Mesenchymal stem cell (in vitro differentiated cells and primary cell): Measurements from ENCODE around the gene NACC2.
A peak's percentile ranks its signal among the peaks of the same experiment; 100 is the strongest.

Experiments
- DNase-seq: peaks from one replicate; pipeline ENCODE4 v3.0.0-alpha.2; 2013
- H2AFZ ChIP-seq: one replicate; pipeline ENCODE4 v1.6.1; 2013; ENCODE audit warnings: low read depth, mild to moderate bottlenecking, control low read depth, inconsistent platforms, low read length, moderate library complexity
- H2AK5ac ChIP-seq: 2 replicates; pipeline ENCODE4 v1.6.1; 2013; ENCODE audit warnings: low read length, moderate library complexity, mild to moderate bottlenecking, inconsistent platforms; ENCODE audit not compliant: severe bottlenecking
- H2BK120ac ChIP-seq: one replicate; pipeline ENCODE4 v1.6.1; 2013; ENCODE audit warnings: low read depth, mild to moderate bottlenecking, inconsistent platforms, low read length, moderate library complexity
- H2BK12ac ChIP-seq, 2 experiments: one replicate each; pipeline ENCODE4 v1.6.1; 2013; ENCODE audit warnings: inconsistent platforms in 2 of 2, low read length in 2 of 2, mild to moderate bottlenecking in 2 of 2, moderate library complexity in 2 of 2, control low read depth in 1 of 2
- H2BK15ac ChIP-seq: one replicate; pipeline ENCODE4 v1.6.1; 2013; ENCODE audit warnings: mild to moderate bottlenecking, low read depth, inconsistent platforms; ENCODE audit not compliant: poor library complexity, severe bottlenecking
- H2BK5ac ChIP-seq: 2 replicates; pipeline ENCODE4 v1.6.1; 2013; ENCODE audit warnings: low read depth, mild to moderate bottlenecking, low read length, control low read depth, inconsistent platforms; ENCODE audit not compliant: poor library complexity, severe bottlenecking
- H3K14ac ChIP-seq, 2 experiments: one replicate each; pipeline ENCODE4 v1.6.1; 2013; ENCODE audit warnings: inconsistent platforms in 2 of 2, low read length in 2 of 2, control low read depth in 1 of 2, mild to moderate bottlenecking in 1 of 2, moderate library complexity in 1 of 2
- H3K18ac ChIP-seq, 2 experiments: one replicate each; pipeline ENCODE4 v1.6.1; 2013; ENCODE audit warnings: inconsistent platforms in 2 of 2, low read length in 2 of 2, control low read depth in 1 of 2, low read depth in 1 of 2, mild to moderate bottlenecking in 1 of 2
- H3K23ac ChIP-seq, 2 experiments: one replicate each; pipeline ENCODE4 v1.6.1; 2013; ENCODE audit warnings: inconsistent platforms in 2 of 2, low read length in 2 of 2, mild to moderate bottlenecking in 2 of 2, moderate library complexity in 2 of 2, control low read depth in 1 of 2
- H3K27ac ChIP-seq: 2 replicates; pipeline ENCODE4 v1.5.1; 2013; ENCODE audit warnings: mild to moderate bottlenecking, moderate library complexity, low read length, control low read depth, inconsistent platforms; ENCODE audit not compliant: poor library complexity, severe bottlenecking
- H3K27me3 ChIP-seq, 2 experiments: 2 replicates each; pipeline versions ENCODE4 v1.6.1 to v1.7.0; 2013; ENCODE audit warnings: low read length in 2 of 2, mild to moderate bottlenecking in 2 of 2, moderate library complexity in 2 of 2, control low read depth in 1 of 2, inconsistent platforms in 1 of 2; ENCODE audit not compliant: control insufficient read depth in 1 of 2, insufficient read depth in 1 of 2
- H3K36me3 ChIP-seq, 2 experiments: 2 replicates each; pipeline versions ENCODE4 v1.6.1 to v1.7.0; 2013; ENCODE audit warnings: low read length in 2 of 2, control low read depth in 1 of 2, inconsistent platforms in 1 of 2, low read depth in 1 of 2, mild to moderate bottlenecking in 1 of 2; ENCODE audit not compliant: insufficient read depth in 2 of 2, control insufficient read depth in 1 of 2
- H3K4ac ChIP-seq, 2 experiments: one replicate each; pipeline ENCODE4 v1.6.1; 2013; ENCODE audit warnings: inconsistent platforms in 2 of 2, low read length in 2 of 2, mild to moderate bottlenecking in 2 of 2, moderate library complexity in 2 of 2, control low read depth in 1 of 2, low read depth in 1 of 2
- H3K4me1 ChIP-seq: 2 replicates; pipeline ENCODE4 v1.6.1; 2013; ENCODE audit warnings: low read depth, low read length, control low read depth; ENCODE audit not compliant: control insufficient read depth, insufficient read depth
- H3K4me2 ChIP-seq: 2 replicates; pipeline ENCODE4 v1.6.1; 2013; ENCODE audit warnings: low read length, mild to moderate bottlenecking, inconsistent platforms; ENCODE audit not compliant: poor library complexity, severe bottlenecking
- H3K4me3 ChIP-seq, 2 experiments: 2 replicates each; pipeline versions ENCODE4 v1.5.1 to v1.7.0; 2013; ENCODE audit warnings: low read length in 2 of 2, mild to moderate bottlenecking in 2 of 2, control low read depth in 1 of 2, low read depth in 1 of 2; ENCODE audit not compliant: insufficient read depth in 1 of 2
- H3K79me1 ChIP-seq: replicated peaks from 2 replicates; pipeline ENCODE4 v1.6.1; 2013; ENCODE audit warnings: mild to moderate bottlenecking, control low read depth, low read length, inconsistent platforms; ENCODE audit not compliant: poor library complexity, severe bottlenecking
- H3K9ac ChIP-seq: 2 replicates; pipeline ENCODE4 v1.7.0; 2013; ENCODE audit warnings: mild to moderate bottlenecking, low read length, moderate library complexity
- H3K9me3 ChIP-seq: 2 replicates; pipeline ENCODE4 v1.7.0; 2013; ENCODE audit warnings: mild to moderate bottlenecking, low read length; ENCODE audit not compliant: control insufficient read depth
- H4K8ac ChIP-seq: one replicate; pipeline ENCODE4 v1.6.1; 2013; ENCODE audit warnings: inconsistent platforms, mild to moderate bottlenecking, low read length, moderate library complexity
- H4K91ac ChIP-seq: one replicate; pipeline ENCODE4 v1.6.1; 2013; ENCODE audit warnings: mild to moderate bottlenecking, low read length, inconsistent platforms
- WGBS: methylation state at CpG from one replicate; pipeline ENCODE4 v1.1.7; 2013; ENCODE audit warnings: mixed read lengths; 5-methylcytosine and 5-hydroxymethylcytosine counted together

Gene NACC2

DNA sequence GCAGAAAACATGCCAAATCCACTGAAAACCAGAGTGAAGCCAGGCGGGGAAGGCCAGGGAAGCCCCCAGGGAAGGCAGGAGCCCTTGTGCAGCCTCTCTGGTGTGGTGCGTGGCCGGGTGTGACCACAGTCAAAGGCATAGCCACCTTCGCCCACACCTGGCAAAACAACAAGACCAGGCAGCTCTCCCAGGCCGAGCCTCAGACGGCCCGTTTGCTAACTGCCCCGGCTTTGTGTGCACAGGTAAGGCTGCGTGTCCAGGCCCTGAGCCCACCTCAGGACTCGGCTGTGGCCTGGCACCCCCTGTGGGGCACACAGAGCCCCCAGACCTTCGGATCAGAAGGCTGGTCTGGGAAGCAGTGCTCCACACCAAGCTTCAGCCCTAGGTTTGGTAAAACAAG lies 17.5 kb upstream of the NACC2 start:
- Histone ChIP-seq H3K18ac (peak overlapping the region in 1 of 2 experiments; percentile 6), H2AK5ac (peak overlapping the region; percentile 3), H3K14ac (no peak overlapping the region), H3K27ac (no peak overlapping the region), H4K8ac (peak overlapping the region; percentile 47), H3K4ac (no peak overlapping the region), H2BK12ac (peak overlapping the region in 1 of 2 experiments; percentile 4), H2BK120ac (peak overlapping the region; percentile 29), H2BK15ac (no peak overlapping the region), H3K23ac (no peak overlapping the region), H3K9me3 (no peaks in the 10 kb centered on the region), H3K4me1 (peaks cover 58% of the 10 kb centered on the region), H3K4me2 (no peak overlapping the region), H2AFZ (no peak overlapping the region), H4K91ac (peak overlapping the region; percentile 76), H3K9ac (no peak overlapping the region), H2BK5ac (no peak overlapping the region), H3K27me3 (no peaks in the 10 kb centered on the region), H3K4me3 (no peak overlapping the region), H3K79me1 (peaks cover 17% of the 10 kb centered on the region), H3K36me3 (peaks cover 23 to 28% of the 10 kb centered on the region in 2 experiments)
- no peak for DNase-seq
- 96% methylated on average over 11 of the region's 11 CpGs for WGBS

- no peak overlapping the region for H3K4me3 ChIP-seq
- H3K14ac ChIP-seq = no peak overlapping the region
- H3K27me3 ChIP-seq = no peaks in the 10 kb centered on the region
- 92% methylated on average over 16 of the region's 16 CpGs for WGBS
- no peak overlapping the region for H4K8ac ChIP-seq
- no peak overlapping the region for H3K9ac ChIP-seq
- H3K27ac ChIP-seq = no peak overlapping the region
- H3K18ac ChIP-seq = peak overlapping the region in 1 of 2 experiments; percentile 80
- H3K4me2 ChIP-seq = no peak overlapping the region
- H2BK15ac ChIP-seq = no peak overlapping the region
- H3K9me3 ChIP-seq = no peaks in the 10 kb centered on the region
- peak overlapping the region in 1 of 2 experiments; percentile 32 for H2BK12ac ChIP-seq
- no peak for DNase-seq
- peak overlapping the region in 1 of 2 experiments; percentile 8 for H3K4ac ChIP-seq
- peaks cover 52% of the 10 kb centered on the region for H3K4me1 ChIP-seq
- H3K23ac ChIP-seq = no peak overlapping the region
- no peak overlapping the region for H2AFZ ChIP-seq
- no peak overlapping the region for H2BK5ac ChIP-seq
- peaks cover 23 to 28% of the 10 kb centered on the region in 2 experiments for H3K36me3 ChIP-seq
- peaks cover 17% of the 10 kb centered on the region for H3K79me1 ChIP-seq
- H2BK120ac ChIP-seq = no peak overlapping the region
- H4K91ac ChIP-seq = no peak overlapping the region
- peak overlapping the region; percentile 29 for H2AK5ac ChIP-seq
Measured at GRCh38 chr9:136111910-136112309, 16.8 kb upstream of the NACC2 start.

- Histone ChIP-seq H3K18ac (peak overlapping the region; percentile 80 to 91), H3K27me3 (no peaks in the 10 kb centered on the region), H3K9ac (no peak overlapping the region), H2BK5ac (no peak overlapping the region), H3K23ac (no peak overlapping the region), H3K27ac (no peak overlapping the region), H3K4ac (peak overlapping the region; percentile 9 to 21), H3K4me3 (no peak overlapping the region), H3K36me3 (peaks cover 19 to 21% of the 10 kb centered on the region in 2 experiments), H3K4me1 (peaks cover 50% of the 10 kb centered on the region), H3K9me3 (no peaks in the 10 kb centered on the region), H2BK15ac (peak overlapping the region; percentile 86), H3K4me2 (no peak overlapping the region), H2AK5ac (peak overlapping the region; percentile 59), H4K91ac (peak overlapping the region; percentile 99), H2AFZ (no peak overlapping the region), H4K8ac (peak overlapping the region; percentile 86), H3K14ac (no peak overlapping the region), H3K79me1 (peaks cover 13% of the 10 kb centered on the region), H2BK120ac (peak overlapping the region; percentile 88), H2BK12ac (peak overlapping the region; percentile 84 to 100)
- WGBS = 91% methylated on average over 22 of the region's 22 CpGs
- no peak for DNase-seq
Measured at GRCh38 chr9:136111190-136111589, 16.1 kb upstream of the NACC2 start.

DNA sequence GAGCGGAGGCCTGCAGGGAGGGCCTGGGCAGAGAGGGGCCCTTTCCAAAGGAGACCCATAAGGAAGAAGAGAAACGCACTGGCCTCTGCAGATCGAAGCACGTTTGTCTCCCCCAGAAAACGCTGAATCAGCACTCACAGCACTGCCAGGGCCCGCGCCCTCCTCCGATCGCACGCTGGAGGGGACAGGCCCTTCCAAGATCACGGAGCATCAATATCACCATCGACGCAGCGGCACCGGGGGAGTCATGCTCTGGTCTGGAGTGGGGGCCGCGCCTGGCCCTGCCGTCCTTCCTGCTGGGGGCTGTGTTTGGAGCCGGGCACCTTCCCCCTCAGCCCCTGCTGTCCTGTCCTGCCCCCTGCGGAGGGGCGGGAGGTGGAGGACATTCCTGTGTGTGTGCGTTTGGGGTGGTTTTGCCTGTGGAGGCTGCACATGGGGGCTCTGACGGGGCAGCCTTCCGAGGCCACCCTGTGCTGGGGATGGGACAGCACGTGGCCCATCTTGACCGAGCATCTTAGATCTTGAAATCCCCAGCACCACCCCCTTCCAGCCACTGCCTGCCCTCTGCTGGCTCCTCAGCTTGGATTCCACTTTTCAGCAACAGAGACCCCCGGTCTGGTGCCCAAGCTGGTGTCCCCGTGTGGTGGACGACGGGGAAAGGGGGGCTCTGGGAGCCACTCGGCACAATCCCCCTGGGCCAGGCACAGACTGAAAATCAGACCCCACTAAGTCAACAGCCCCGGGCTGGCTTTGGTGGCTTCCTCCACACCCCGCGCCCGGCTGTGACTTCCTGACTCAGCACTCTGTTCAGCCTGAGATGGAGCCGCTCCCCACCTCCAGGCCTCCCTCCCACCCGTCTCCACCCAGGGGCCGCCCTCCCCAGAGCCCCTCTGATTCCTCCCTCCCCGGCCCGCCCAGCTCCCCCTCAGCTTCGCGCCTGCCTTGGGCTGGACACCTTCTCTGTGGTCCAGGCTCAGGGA lies 15.3 kb upstream of the NACC2 start:
- H2BK120ac ChIP-seq = peak overlapping the region; percentile 88

More for the DNA sequence above, 15.3 kb upstream of the NACC2 start:
- Histone ChIP-seq H2AFZ (peak overlapping the region; percentile 42), H2BK15ac (peak overlapping the region; percentile 86), H3K9me3 (no peaks in the 10 kb centered on the region), H3K4me3 (peak overlapping the region; percentile 23 to 73), H3K9ac (peak overlapping the region; percentile 77), H2AK5ac (peak overlapping the region; percentile 88), H3K14ac (peak overlapping the region in 1 of 2 experiments; percentile 95), H4K8ac (peak overlapping the region; percentile 86), H2BK12ac (peak overlapping the region; percentile 84 to 100), H2BK5ac (peak overlapping the region; percentile 88), H3K79me1 (peaks cover 11% of the 10 kb centered on the region), H3K27ac (peak overlapping the region; percentile 82), H3K4me2 (peak overlapping the region; percentile 69), H3K36me3 (peaks cover 12 to 13% of the 10 kb centered on the region in 2 experiments), H3K23ac (peak overlapping the region in 1 of 2 experiments; percentile 77), H3K27me3 (no peaks in the 10 kb centered on the region), H4K91ac (peak overlapping the region; percentile 99), H3K4me1 (peaks cover 55% of the 10 kb centered on the region), H3K4ac (peak overlapping the region; percentile 64 to 96), H3K18ac (peak overlapping the region; percentile 80 to 91)
- WGBS = 39% methylated on average over 38 of the region's 42 CpGs
- DNase-seq = peak; percentile 43
